ENCODE measurements around the gene TAF1.

DNA sequence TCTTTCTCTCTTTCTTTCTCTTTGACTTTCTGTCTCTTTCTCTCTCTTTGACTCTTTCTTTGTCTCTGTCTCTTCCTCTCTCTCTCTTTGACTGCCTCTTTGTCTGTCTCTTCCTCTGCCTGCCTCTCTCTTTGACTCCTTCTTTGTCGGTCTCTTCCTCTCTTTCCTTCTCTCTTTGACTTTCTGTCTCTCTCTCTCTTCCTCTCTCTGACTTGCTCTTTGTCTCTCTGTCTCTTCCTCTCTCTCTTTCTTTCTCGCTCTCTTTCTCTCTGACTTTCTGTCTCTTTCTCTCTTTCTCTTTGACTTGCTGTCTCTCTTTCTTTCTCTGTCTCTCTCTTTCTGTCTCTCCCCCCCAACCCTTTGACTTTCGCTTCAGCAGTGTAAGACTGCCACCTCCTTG, 130.3 kb downstream of the TAF1 start:
- TF ChIP-seq, protein P1, sequence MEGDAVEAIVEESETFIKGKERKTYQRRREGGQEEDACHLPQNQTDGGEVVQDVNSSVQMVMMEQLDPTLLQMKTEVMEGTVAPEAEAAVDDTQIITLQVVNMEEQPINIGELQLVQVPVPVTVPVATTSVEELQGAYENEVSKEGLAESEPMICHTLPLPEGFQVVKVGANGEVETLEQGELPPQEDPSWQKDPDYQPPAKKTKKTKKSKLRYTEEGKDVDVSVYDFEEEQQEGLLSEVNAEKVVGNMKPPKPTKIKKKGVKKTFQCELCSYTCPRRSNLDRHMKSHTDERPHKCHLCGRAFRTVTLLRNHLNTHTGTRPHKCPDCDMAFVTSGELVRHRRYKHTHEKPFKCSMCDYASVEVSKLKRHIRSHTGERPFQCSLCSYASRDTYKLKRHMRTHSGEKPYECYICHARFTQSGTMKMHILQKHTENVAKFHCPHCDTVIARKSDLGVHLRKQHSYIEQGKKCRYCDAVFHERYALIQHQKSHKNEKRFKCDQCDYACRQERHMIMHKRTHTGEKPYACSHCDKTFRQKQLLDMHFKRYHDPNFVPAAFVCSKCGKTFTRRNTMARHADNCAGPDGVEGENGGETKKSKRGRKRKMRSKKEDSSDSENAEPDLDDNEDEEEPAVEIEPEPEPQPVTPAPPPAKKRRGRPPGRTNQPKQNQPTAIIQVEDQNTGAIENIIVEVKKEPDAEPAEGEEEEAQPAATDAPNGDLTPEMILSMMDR (IDR thresholded peaks at IDR 0.05) = no peak
- no peak for TF ChIP-seq POLR2A (IDR thresholded peaks at IDR 0.05)

All from prostate gland (tissue), 2 donors.